Embryonic facial prominence (tissue), 1 donor: ENCODE data around the gene PARP3.
"Not testable (repeated sequence)": the region's sequence is repeated elsewhere in the genome, so short reads cannot be mapped to it uniquely, and the experiment has no call there.

ENCODE experiments used
- DNase-seq: peaks from one replicate; pipeline ENCODE4 v3.0.0-alpha.2; 2016; ENCODE audit errors: extremely low spot score

The PARP3 gene

DNA sequence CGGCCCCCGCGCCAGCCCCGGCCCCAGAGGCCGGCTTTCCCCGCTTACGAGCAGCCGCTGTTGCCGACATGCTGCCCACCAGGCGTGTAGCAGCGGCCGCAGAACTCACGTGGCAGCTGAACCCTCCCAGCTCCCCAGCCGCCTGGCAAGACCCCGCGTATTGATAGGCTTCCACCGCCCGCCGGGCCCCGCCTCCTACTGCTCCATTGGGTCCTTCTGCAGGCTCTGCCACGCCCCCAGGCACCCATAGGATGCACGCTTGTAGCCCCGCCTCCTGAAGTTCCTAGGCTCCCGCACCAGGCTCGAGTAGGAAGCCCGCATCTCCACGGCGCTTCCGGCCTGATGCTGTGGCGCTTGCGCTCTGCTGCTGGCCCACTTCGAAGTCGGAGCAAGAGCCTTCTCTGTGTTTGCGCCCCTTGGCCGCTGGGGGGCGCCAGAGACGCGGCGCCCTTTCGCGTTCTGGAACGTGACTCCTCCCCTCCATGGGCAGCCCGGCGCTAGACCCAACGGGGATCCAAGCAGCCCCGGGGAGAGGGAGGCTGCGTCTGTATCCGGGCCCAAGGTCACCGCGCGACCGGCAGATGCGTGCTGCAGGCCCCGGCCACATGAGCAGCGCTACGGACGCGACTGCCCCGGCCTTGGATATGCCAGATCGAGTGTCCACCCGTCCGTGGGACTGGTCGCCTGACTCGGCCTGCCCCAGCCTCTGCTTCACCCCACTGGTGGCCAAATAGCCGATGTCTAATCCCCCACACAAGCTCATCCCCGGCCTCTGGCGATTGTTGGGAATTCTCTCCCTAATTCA lies at the start of gene PARP3, which contains the start of gene RRP9:
TSS of gene PARP3 (plus strand) at position 566 of the 805 bp plus-strand sequence. CDS start 993 bp downstream, outside the sequence.
TSS of gene RRP9 (minus strand) at position 107 of the 805 bp plus-strand sequence. CDS start at position 70, 37 bp downstream.
- DNase-seq = peak; percentile 99

- no peak for DNase-seq
Measured at GRCh38 chr3:51894391-51894790, 47.8 kb upstream of the PARP3 start.

GRCh38 chr3:51894939-51895338 lies 47.2 kb upstream of the PARP3 start:
- no peak for DNase-seq

- DNase-seq = no peak
Measured at GRCh38 chr3:51896607-51897305, 45.4 kb upstream of the PARP3 start.

- DNase-seq = no peak
Measured at GRCh38 chr3:51897391-51897790, 44.8 kb upstream of the PARP3 start.

DNA sequence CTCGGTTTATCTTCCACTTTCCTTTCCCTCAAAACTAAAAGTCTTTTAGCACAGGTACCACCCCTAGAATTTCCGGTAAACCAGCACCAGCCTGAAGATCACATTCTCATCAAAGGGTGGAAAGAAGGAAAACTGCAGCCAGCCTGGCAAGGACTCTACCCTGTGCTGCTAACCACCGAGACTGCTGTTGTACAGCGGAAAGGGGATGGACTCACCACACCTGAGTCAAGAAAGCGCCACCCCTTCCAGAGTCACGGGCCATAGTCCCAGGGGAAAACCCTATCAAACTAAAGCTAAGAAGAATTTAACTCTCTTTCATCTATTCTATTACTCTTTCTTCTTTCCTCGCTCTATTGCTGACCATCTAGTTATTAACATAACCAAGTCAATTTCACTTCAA lies 42.1 kb upstream of the PARP3 start:
- DNase-seq = not testable (repeated sequence)

DNA sequence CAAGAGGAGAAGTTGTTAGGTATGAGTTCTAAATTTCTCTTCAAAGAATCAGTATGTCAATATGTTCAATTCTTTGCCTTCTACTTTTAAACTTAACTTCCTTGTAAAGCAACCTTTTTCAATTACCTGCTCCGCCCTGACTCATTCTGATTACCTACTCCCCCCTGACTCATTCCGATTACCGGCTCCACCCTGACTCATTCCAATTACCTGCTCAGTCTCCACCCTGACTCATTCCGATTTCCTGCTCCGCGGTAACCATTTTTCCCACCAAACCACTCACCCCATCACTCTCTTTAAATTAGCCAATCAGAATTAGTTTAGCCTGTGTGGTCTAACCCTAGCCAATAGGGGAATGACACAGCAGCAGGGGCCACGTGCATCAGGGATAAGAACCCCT lies 39.8 kb upstream of the PARP3 start:
- not testable (repeated sequence) for DNase-seq

GRCh38 chr3:51904034-51904823 lies 37.9 kb upstream of the PARP3 start:
- no peak for DNase-seq

DNA sequence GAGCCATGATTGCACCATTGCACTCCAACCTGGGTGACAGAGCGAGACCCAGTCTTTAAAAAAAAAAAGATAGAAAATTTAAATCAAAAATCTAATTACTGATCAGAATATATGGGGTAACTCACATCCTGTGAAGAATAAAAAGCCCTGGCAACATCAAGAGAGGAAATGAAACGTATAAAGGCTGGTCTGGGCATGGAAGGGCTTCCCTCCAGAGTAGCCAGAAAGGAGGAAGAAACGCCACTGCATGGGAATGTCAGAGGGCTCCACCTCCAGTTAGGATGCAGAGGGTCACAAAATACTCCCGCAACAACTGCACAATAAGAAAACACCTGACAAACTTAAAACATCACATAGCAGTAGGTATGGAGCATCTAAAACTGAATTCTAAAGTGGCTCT lies 34.1 kb upstream of the PARP3 start:
- no peak for DNase-seq

DNA sequence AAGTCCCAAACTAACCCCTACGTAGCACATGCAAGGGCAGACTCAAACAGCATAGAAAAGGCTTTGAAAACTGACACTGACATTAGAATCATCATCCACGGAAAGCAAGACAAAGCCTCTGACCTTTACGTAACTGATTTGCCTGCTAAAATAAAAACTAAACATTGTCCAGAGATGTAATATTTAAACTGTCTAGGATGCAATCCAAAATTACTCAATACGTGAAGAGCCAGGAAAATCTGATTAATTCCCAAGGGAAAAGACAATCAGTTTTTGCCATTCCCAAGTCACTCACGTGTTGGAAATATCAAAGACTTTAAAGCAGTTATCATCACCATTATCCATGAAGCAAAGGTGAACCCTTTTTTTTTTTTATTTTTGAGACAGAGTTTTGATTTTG lies 25.7 kb upstream of the PARP3 start:
- no peak for DNase-seq

- no peak for DNase-seq
Measured at GRCh38 chr3:51921081-51921578, 21.0 kb upstream of the PARP3 start.

DNA sequence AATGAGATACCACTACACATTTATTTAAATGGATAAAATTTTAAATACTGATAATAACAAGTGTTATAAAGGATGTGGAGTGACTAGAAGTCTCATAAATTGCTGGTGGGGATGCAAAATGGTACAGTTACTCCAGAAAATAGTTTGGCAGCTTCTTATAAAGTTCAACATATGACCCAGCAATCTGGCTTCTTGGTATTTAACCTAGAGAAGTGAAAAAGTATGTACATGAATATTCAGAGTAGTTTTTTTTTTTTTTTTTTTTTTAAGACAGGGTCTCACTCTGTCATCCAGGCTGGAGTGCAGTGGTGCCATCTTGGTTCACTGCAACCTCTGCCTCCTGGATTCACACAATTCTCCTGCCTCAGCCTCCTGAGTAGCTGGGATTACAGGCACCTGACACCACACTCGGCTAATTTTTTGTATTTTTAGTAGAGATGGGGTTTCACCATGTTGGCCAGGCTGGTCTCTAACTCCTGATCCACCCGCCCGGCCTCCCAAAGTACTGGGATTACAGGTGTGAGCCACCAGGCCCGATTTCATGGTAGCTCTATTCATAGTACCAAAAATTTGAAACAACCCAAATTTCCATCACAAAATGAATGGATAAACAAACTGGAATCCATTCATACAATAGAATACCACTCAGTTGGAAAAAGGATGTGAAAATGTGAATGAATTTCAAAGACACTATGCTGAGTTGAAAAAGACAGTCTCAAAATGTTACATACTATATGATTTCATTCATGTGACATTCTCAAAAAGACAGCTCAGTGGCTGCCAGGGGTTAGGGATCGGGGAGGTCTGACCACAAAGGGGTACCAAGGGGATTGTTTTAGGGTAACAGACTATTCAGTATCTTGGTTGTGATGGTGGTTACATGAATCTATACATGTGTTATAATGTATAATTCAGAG lies 14.8 kb upstream of the PARP3 start:
- DNase-seq = no peak

- no peak for DNase-seq
Measured at GRCh38 chr3:51928438-51928837, 13.7 kb upstream of the PARP3 start.

DNA sequence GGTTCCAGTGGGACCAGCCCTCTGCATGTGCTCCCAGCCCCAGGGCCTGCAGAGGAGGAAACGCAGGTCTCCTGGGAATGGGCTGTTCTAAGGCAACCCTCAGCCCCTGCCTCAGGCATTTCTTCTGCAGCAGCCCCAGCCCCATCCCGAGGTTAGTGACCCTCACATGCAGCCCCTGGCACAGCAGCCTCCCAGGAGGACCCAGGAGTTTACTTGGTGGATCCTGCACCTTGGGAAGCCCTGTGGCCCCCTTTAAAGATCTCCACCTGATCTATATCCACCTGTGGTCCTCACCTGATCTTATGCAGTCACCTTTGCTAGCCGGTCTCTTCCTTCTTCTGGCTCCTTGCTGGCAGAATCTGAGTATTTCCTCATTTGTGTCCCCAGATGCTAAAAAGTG lies 13.2 kb upstream of the PARP3 start:
- DNase-seq = not testable (repeated sequence)

- DNase-seq = no peak
Measured at GRCh38 chr3:51929420-51930003, 12.7 kb upstream of the PARP3 start.

- DNase-seq = no peak
Measured at GRCh38 chr3:51930439-51930838, 11.7 kb upstream of the PARP3 start.

DNA sequence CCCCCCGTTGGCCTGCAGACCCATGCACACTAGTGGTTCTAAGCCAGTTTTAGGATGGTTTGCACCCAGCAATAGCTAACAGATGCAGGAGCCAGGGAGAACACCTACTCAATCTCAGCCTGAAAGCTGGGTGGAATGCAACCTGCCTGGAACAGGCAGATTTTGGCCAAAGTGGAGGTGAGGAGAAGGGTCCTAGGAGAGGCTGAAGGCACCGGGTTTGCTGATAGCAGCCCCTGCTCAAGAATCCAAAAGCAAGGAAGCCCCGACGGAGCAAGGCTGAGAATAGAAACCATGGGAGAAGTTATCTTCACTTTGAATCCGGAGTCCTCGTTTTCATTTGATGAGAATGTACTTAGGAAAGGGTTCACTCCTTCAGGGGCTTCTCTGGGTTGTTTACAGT lies 10.4 kb upstream of the PARP3 start:
- DNase-seq = no peak

- DNase-seq = no peak
Measured at GRCh38 chr3:51932471-51933370, 9.4 kb upstream of the PARP3 start.

DNA sequence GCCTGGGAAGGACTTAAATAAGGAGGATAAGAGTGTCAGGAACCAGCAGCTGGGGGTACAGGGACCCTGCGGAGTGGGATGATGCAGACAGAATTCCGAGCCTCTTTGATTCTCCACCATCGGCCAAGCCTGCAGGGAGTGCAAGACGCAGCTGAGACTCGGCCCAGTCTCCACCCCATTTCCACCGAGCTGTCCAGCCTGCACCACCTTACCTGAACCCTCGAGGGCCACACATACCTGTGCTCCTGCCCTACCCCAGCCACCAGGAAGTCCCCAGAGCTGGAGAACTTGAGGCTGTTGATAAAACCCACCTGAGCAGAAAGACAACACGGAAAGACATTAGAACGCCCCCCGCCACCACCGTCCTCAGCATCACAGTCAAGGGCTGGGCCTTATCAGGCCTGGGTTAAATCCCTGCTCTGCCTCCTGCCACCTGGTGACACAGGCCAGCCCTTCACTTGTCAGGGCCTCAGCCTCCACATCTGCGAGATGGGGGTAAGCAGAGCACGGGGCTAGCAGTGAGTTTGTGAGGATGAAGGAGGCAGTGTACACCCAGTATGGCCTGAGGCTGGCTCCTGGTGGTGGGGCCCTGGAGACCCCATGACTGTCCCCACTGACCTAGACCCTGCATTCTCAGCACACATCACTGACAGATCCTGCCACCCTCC lies 8.6 kb upstream of the PARP3 start:
- no peak for DNase-seq
